HG02943 (cell line): Measurements from ENCODE around the gene VAPB.

ENCODE experiments used
- ATAC-seq: cut with Tn5 transposase; IDR thresholded peaks from one replicate; pipeline ENCODE4 v1.9.1; 2021; ENCODE audit warnings: mild to moderate bottlenecking, low read depth, moderate library complexity; ENCODE audit not compliant: unreplicated experiment

The VAPB gene

DNA sequence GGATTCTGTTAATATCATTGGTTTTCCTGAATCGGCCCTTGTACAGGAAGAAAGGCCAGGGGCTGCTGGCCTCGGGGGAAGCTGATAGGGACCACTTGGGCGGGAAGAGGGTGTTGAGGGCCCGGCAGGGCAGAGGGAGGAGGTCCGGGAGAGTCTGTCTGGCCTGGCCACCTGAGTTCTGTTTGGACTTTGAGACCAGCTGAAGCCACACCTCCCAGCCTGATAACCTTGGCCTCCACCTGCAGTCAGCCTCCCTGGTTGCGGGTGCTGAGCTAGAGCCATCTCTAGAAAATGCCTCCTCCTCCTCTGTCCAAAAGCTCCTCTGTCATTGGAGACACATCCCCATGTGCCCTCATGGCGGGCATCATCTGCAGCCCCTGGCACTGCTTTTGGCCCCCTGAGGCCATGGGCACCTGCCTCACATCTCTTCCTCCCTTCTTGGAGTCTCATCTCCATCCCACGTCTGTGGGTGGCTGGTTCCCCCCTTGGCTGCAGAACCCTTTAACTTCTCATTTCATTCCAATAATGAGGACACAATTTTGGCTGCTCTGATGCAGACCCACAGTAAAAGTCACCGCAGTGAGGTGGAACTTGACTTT lies 109.5 kb downstream of the VAPB start:
- no peak for ATAC-seq

DNA sequence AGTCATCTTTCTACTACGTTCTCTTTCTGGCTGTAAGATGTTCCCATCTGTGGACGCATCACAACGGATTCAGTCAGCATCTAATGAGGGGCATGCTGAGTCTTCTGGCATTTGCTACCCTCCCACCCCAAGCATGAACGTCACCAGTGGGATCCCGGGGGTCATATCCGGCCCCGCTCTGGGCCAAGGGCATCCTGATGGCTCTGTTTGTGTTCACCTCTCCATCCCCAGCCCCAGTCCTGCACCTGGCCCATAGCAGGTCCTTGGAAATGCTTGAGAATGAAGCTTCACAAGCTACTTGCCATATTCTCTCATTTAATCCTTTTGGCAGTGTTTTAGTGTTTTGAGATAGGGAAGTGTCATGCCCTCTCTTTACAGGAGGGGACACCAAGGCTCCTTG lies 111.2 kb downstream of the VAPB start:
- ATAC-seq = no peak
